Body of pancreas (tissue), 4 donors: Measurements from ENCODE around the gene DDX1.
"Not testable (repeated sequence)": the region's sequence is repeated elsewhere in the genome, so short reads cannot be mapped to it uniquely, and the experiment has no call there.

Source experiments
- CTCF ChIP-seq, 7 experiments: fragments of 450-650 bp in 4 of 7; fragments of 200-600 bp in 3 of 7; sonication (generic) in 3 of 7; IDR thresholded peaks; one replicate each; pipeline ENCODE4 v1.5.1; 2016 to 2019; ENCODE audit warnings: antibody characterized with exemption in 7 of 7
- POLR2A ChIP-seq, 3 donors: fragments of 450-650 bp; IDR thresholded peaks; one replicate each; pipeline ENCODE4 v1.6.1; 2016; ENCODE audit warnings: antibody characterized with exemption in 3 of 3, mild to moderate bottlenecking in 2 of 3

DNA sequence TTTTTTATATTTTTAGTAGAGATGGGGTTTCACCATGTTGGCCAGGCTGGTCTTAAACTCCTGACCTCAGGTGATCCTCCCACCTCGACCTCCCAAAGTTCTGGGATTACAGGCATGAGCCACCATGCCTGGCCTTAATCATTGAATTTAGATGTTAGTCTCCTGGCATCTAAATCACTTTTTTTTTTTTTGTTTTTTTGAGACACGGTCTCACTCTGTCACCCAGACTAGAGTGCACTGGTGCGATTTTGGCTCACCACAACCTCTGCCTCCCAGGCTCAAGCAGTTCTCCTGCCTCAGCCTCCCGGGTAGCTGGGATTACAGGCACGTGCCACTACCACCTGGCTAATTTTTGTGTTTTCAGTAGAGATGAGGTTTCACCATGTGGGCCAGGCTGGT is 29.8 kb downstream of the DDX1 start:
- TF ChIP-seq POLR2A, CTCF (IDR thresholded peaks at IDR 0.05): not testable (repeated sequence)
